Osteoblast (primary cell): ENCODE data around the gene BRF1. TPM values are rescaled to one million over a fixed set of nuclear protein-coding genes. Genes with fewer than 3 reads are reported as not detected.

Experiments
- DNase-seq: peaks from one replicate; pipeline ENCODE4 v3.0.0; 2011; ENCODE audit warnings: low spot score, mixed read lengths; ENCODE audit not compliant: insufficient read length; ENCODE audit errors: missing footprints
- H2AFZ ChIP-seq: 2 replicates; pipeline ENCODE4 v1.6.0; 2011; ENCODE audit warnings: mild to moderate bottlenecking, low read length
- H3K27ac ChIP-seq: 2 replicates; pipeline ENCODE4 v1.5.1; 2011; ENCODE audit warnings: mild to moderate bottlenecking, low read depth, low read length, moderate library complexity
- H3K27me3 ChIP-seq: 2 replicates; pipeline ENCODE4 v1.6.0; 2012; ENCODE audit warnings: mild to moderate bottlenecking, control low read depth, inconsistent platforms, low read length, moderate library complexity; ENCODE audit not compliant: insufficient read depth
- H3K36me3 ChIP-seq: 2 replicates; pipeline ENCODE4 v1.5.1; 2011; ENCODE audit warnings: mild to moderate bottlenecking, low read length, control low read depth, moderate library complexity; ENCODE audit not compliant: insufficient read depth
- H3K4me1 ChIP-seq: 2 replicates; pipeline ENCODE4 v1.5.1; 2011; ENCODE audit warnings: mild to moderate bottlenecking, low read length, control low read depth, moderate library complexity; ENCODE audit not compliant: insufficient read depth
- H3K4me2 ChIP-seq: 2 replicates; pipeline ENCODE4 v1.6.0; 2011; ENCODE audit warnings: mild to moderate bottlenecking, low read length; ENCODE audit not compliant: insufficient read depth
- H3K4me3 ChIP-seq: fragments of 200-600 bp; sonication (generic); 3 replicates; pipeline ENCODE4 v1.5.1; 2012; ENCODE audit warnings: mild to moderate bottlenecking, low read length, inconsistent platforms; ENCODE audit not compliant: insufficient read depth
- H3K79me2 ChIP-seq: 2 replicates; pipeline ENCODE4 v1.6.0; 2012; ENCODE audit warnings: mild to moderate bottlenecking, low read length, control low read depth, inconsistent platforms; ENCODE audit not compliant: insufficient read depth
- H3K9me3 ChIP-seq: 2 replicates; pipeline ENCODE4 v1.5.1; 2011; ENCODE audit warnings: low read depth, low read length, control low read depth
- H4K20me1 ChIP-seq: 2 replicates; pipeline ENCODE4 v1.6.0; 2012; ENCODE audit warnings: mild to moderate bottlenecking, low read length, control low read depth; ENCODE audit not compliant: insufficient read depth
- total RNA-seq: library from RNA; depleted of rRNA; stranded (reverse); fragments of >200 nt; gene quantifications from 2 replicates; pipeline ENCODE4 v1.2.3, GENCODE V29; 2012
- TF ChIP-seq, protein P1 (sequence below): IDR thresholded peaks from 2 replicates; pipeline ENCODE4 v1.5.1; 2011; ENCODE audit warnings: mild to moderate bottlenecking, low read depth, low read length, moderate library complexity; ENCODE audit errors: extremely low read depth

The BRF1 gene
- total RNA-seq, 1 donor: 34.4 TPM

DNA sequence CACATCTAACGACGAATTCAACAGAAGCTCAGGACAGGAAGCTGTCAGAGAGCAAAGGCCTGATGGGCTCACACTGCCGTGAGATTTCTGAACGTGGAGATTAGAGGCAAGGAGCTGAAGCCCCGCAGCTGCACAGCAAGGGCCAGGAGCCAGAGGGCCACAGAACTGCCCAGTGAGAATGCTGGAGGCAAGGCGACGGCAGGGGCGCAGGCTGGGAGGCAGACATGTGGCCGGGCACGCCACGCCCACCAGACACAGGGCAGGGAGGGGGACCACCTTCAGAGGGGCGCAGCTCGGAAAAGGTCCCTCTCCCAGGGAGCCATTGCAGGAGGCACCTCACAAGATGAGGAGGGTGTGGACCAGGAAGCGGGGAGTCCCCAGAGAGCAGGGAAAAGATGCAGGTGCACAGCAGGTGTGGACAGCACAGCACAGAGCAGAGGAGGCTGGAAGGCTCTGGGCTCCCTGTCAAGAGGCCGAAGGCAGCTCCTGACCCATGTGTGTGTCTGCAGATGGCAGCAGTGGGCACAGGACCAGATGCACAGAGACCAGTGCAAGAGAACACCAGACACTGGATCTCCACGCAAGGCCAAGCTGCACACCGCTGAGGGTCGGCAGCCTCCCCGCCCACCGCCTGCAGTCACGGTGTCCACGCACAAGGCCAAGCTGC, 29.4 kb downstream of the BRF1 start:
- no peaks in the 10 kb centered on the region for H3K9me3 ChIP-seq
- TF ChIP-seq, protein P1, sequence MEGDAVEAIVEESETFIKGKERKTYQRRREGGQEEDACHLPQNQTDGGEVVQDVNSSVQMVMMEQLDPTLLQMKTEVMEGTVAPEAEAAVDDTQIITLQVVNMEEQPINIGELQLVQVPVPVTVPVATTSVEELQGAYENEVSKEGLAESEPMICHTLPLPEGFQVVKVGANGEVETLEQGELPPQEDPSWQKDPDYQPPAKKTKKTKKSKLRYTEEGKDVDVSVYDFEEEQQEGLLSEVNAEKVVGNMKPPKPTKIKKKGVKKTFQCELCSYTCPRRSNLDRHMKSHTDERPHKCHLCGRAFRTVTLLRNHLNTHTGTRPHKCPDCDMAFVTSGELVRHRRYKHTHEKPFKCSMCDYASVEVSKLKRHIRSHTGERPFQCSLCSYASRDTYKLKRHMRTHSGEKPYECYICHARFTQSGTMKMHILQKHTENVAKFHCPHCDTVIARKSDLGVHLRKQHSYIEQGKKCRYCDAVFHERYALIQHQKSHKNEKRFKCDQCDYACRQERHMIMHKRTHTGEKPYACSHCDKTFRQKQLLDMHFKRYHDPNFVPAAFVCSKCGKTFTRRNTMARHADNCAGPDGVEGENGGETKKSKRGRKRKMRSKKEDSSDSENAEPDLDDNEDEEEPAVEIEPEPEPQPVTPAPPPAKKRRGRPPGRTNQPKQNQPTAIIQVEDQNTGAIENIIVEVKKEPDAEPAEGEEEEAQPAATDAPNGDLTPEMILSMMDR: no peak
- H3K36me3 ChIP-seq: no peaks in the 10 kb centered on the region
- peak; percentile 39 for DNase-seq
- no peaks in the 10 kb centered on the region for H3K27me3 ChIP-seq
- no peak overlapping the region for H3K4me3 ChIP-seq
- H3K79me2 ChIP-seq: peaks cover 21% of the 10 kb centered on the region
- H2AFZ ChIP-seq: no peak overlapping the region
- H3K27ac ChIP-seq: no peak overlapping the region
- H4K20me1 ChIP-seq: peaks cover 35% of the 10 kb centered on the region
- H3K4me2 ChIP-seq: no peak overlapping the region
- peaks cover 12% of the 10 kb centered on the region for H3K4me1 ChIP-seq

DNA sequence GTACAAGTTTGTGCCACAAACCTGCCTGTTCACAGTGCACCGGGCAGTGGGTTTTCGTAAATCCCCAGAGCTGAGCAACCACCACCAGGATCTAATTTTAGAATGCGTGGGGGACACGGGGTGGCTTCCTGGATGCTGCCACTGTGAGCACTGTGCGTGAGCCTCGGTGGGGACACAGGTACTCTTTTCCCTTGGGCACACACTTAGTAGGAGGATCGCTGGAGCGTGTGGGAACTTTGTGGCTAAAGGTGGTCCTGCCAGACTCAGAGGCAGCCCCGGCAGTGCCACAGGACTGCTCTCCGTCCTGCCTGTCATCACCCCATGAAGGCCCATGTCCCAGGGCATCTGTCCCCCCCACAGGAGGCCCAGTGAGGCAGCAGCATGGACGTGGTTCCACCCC, 31.4 kb downstream of the BRF1 start:
- H3K4me2 ChIP-seq: no peak overlapping the region
- no peak for DNase-seq
- H3K4me3 ChIP-seq: no peak overlapping the region
- peaks cover 13% of the 10 kb centered on the region for H3K79me2 ChIP-seq
- H2AFZ ChIP-seq: no peak overlapping the region
- TF ChIP-seq, protein P1: no peak
- no peaks in the 10 kb centered on the region for H3K27me3 ChIP-seq
- H3K36me3 ChIP-seq: no peaks in the 10 kb centered on the region
- H3K27ac ChIP-seq: no peak overlapping the region
- peaks cover 23% of the 10 kb centered on the region for H4K20me1 ChIP-seq
- no peaks in the 10 kb centered on the region for H3K9me3 ChIP-seq
- H3K4me1 ChIP-seq: peaks cover 8% of the 10 kb centered on the region

DNA sequence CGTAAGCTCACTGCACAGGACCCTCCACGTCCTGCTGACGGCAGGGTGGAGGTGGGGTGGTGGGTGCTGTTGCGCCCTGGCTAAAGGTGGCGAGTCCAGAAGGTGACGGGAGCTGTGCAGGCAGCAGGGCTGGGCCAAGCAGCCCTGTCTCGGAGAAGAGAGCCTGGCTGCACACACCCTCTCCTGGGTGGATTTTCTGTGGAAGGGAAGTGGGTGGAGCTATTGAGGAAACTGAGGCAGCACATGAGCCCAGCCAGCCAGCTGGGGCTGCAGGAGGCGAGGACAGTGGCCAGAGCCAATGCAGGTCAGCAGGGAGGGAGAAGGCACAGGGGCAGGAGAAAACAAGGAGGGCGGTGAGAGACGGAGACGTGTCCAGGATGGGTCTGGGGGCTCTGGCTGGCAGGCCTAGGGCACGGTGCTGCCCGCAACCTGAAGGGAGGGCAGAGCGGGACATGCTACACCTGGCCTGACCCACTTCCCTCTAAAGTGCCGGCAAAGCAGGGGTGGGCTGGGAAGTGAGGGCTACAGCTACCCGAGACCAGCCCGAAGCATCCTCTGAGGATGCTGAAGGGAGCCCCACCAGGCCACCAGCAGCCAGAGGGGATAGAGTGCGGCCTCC, 32.0 kb downstream of the BRF1 start:
- no peaks in the 10 kb centered on the region for H3K27me3 ChIP-seq
- no peaks in the 10 kb centered on the region for H3K36me3 ChIP-seq
- H3K4me1 ChIP-seq: peaks cover 8% of the 10 kb centered on the region
- H3K4me3 ChIP-seq: no peak overlapping the region
- H3K79me2 ChIP-seq: peaks cover 11% of the 10 kb centered on the region
- H3K9me3 ChIP-seq: no peaks in the 10 kb centered on the region
- TF ChIP-seq, protein P1: no peak
- peak; percentile 37 for DNase-seq
- H3K4me2 ChIP-seq: no peak overlapping the region
- no peak overlapping the region for H2AFZ ChIP-seq
- H3K27ac ChIP-seq: no peak overlapping the region
- H4K20me1 ChIP-seq: peaks cover 23% of the 10 kb centered on the region

DNA sequence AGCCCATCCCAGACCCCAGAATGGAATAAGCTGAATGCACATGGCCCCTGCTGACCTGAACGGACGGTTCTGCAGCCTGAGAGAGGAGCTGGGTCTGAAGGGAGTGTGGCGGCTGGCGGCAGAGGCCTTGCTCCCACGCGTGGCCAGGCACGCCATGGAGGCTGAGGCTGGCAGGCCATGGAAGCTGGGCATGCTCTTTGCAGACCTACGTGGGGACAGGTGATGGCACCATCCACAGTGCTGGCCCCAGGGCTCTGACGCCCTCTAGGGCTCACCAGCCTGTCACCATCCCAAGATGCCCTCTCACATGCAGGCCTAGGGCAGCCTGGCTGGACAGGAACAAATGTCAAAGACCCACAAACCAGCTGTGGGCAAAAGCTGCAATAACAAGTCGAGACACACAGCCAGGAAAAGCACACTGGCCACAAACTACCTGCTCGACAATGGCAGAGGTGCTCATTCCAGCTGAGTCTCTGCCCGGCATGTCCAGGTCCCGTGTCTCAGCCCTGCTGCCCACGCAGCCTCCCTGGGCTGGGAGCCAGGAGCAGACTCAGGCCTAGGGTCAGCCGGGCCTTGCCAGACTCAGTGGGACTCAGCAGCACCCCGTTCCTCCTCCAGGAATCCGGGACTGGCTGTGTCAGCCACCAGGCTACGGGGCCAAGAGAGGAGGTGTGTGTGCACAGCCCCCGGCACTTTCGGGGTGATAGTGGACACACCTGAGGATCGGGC, 32.8 kb downstream of the BRF1 start:
- Histone ChIP-seq H2AFZ (no peak overlapping the region), H4K20me1 (peaks cover 23% of the 10 kb centered on the region), H3K4me2 (no peak overlapping the region), H3K27me3 (no peaks in the 10 kb centered on the region), H3K27ac (no peak overlapping the region), H3K79me2 (peaks cover 11% of the 10 kb centered on the region), H3K4me3 (no peak overlapping the region), H3K9me3 (no peaks in the 10 kb centered on the region), H3K36me3 (no peaks in the 10 kb centered on the region), H3K4me1 (peaks cover 8% of the 10 kb centered on the region)
- TF ChIP-seq, protein P1: no peak
- peak; percentile 93 for DNase-seq
